Measurements from ENCODE around the gene PRSS50. TPM values are rescaled to one million over a fixed set of nuclear protein-coding genes. Genes with fewer than 3 reads are reported as not detected.
A peak's percentile ranks its signal among the peaks of the same experiment; 100 is the strongest.

The PRSS50 gene
- total RNA-seq, 4 donors from 2014 or later: 0.31 to 0.54 TPM; not detected in 2

DNA sequence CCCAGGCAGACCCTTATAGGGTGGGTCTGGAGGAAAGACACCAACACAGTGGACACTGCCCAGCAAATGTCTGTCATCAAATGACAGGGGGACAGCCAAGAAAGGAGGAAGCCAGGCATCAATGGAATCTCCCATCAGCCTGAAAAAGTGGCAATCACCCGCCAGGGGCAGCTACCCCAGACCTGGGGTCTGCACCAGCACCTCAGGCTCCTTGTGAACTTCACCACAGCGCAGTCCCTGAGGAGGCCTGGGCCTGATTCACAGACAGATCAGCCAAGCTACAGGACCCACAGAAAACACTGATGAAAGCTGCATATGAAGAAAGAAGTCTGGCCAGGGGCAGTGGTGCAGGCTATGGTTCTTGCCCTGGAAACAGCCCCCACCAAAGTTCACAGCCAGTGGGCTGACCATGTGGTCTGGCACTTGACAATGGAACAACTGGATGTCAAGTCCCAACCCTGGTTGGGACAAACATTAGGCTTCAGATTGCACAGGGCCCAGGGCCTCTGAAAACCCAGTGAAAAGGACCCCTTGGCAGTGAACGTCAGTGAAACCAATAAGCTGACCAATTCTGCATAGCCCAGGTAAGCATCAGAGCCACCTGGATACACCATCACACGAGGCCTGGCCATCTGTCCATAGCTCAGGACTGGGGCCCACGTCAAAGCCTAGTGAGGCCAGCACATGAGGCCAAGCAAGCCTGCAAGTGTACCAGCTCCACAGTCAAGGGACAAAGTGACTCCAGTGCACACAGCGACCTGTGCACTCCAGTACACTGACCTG is 53.3 kb downstream of the PRSS50 start:
- H3K27me3 ChIP-seq: no peaks in the 10 kb centered on the region
- no peak overlapping the region for H3K4me3 ChIP-seq
- H3K36me3 ChIP-seq: no peaks in the 10 kb centered on the region
- H3K4me1 ChIP-seq: peaks cover 0 to 34% (median 5%) of the 10 kb centered on the region in 3 donors
- no peak overlapping the region for H3K27ac ChIP-seq
- no peaks in the 10 kb centered on the region for H3K9me3 ChIP-seq
- TF ChIP-seq, protein P1, sequence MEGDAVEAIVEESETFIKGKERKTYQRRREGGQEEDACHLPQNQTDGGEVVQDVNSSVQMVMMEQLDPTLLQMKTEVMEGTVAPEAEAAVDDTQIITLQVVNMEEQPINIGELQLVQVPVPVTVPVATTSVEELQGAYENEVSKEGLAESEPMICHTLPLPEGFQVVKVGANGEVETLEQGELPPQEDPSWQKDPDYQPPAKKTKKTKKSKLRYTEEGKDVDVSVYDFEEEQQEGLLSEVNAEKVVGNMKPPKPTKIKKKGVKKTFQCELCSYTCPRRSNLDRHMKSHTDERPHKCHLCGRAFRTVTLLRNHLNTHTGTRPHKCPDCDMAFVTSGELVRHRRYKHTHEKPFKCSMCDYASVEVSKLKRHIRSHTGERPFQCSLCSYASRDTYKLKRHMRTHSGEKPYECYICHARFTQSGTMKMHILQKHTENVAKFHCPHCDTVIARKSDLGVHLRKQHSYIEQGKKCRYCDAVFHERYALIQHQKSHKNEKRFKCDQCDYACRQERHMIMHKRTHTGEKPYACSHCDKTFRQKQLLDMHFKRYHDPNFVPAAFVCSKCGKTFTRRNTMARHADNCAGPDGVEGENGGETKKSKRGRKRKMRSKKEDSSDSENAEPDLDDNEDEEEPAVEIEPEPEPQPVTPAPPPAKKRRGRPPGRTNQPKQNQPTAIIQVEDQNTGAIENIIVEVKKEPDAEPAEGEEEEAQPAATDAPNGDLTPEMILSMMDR (IDR thresholded peaks at IDR 0.05): no peak
- no peak for TF ChIP-seq POLR2A (IDR thresholded peaks at IDR 0.05)
- TF ChIP-seq POLR2AphosphoS5 (IDR thresholded peaks at IDR 0.05): no peak
- no peak for TF ChIP-seq EP300 (IDR thresholded peaks at IDR 0.05)
- WGBS, 2 donors (ENCODE audit: low coverage in 1 of 2): 67% methylated on average over 1 of the region's 6 CpGs; no CpG with 5 or more reads in 1 of the 2 donors
- ATAC-seq: no peak

DNA sequence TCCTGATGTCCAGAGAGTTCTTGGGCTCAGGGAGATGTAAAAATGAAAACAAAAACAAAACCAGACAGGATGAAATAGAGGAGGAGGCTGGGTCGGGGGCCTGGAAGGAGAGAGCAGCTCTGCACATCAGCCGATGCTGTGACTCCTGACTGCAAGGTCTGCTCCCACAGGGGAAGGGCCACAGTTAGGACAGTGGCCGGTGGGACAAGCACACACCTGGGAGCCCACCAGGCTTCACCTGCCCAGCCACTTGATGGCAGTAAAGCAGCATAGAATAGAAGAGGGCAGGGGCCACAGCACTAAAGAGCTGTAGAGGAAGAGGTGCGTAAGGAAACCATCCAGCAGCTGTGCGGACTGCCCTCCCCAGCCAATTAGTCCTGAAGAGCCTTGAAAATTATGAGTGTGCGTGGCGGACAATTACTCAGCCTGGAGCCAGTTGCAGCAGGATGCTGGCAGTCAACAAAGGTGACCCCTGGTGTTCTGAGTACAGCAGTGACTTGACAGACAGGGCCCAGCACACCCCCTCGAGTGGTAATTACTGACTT is 54.0 kb downstream of the PRSS50 start:
- Histone ChIP-seq H3K27ac (no peak overlapping the region), H3K4me3 (no peak overlapping the region), H3K27me3 (no peaks in the 10 kb centered on the region), H3K4me1 (peaks cover 0 to 34% (median 5%) of the 10 kb centered on the region in 3 donors), H3K36me3 (no peaks in the 10 kb centered on the region), H3K9me3 (no peaks in the 10 kb centered on the region)
- WGBS, 2 donors (ENCODE audit: low coverage in 1 of 2): 60 to 80% methylated on average over 5 to 6 of the region's 8 CpGs
- TF ChIP-seq, protein P1 (IDR thresholded peaks at IDR 0.05): peak in 1 of 4 experiments; percentile 17
- no peak for TF ChIP-seq POLR2AphosphoS5 (IDR thresholded peaks at IDR 0.05)
- ATAC-seq: no peak

DNA sequence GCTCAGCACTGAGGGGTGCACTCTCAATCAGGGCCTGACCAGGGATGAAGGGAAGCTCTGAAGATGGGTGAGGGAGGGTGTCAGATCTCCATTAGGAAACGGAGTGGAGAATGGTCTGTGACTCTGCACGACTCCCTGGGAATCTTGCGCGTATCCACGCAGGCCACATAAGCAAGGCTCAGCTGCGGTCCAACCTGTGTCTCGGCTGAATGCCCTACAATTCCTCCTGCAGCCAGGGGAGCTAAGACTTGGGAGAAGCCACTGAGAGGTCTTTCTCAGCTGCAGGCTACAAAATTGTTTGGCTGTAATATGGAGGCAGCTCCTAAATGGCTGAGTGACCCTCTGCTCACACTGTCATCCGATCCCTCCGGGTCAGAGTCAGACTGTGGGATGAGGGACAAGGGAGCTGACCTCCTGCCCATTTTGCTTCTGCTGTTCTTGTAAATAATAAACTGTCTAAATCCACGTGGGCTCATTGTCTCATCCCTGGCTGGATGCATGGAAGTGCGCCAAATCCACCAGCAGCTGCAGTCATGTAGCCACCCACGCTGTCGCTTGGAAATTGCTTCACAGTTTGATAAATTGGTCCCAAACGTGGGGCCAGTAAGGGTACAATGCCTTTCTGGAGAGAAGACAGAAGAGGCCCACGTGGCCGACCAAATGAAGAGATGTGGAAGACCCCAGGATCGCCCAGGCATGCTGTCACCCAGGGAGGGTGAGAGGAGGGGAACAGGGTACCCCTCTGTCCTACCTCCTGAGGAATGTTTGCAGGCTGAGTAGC is 54.7 kb downstream of the PRSS50 start:
- H3K4me1 ChIP-seq: peaks cover 0 to 34% (median 5%) of the 10 kb centered on the region in 3 donors
- 47 to 48% methylated on average over 3 to 11 of the region's 17 CpGs for WGBS, 2 donors (ENCODE audit: low coverage in 1 of 2)
- ATAC-seq: peak; percentile 26

More for the DNA sequence above, 54.7 kb downstream of the PRSS50 start:
- TF ChIP-seq POLR2A (IDR thresholded peaks at IDR 0.05): no peak
- TF ChIP-seq, protein P1 (IDR thresholded peaks at IDR 0.05): no peak
- no peak for TF ChIP-seq POLR2AphosphoS5 (IDR thresholded peaks at IDR 0.05)
- no peak for TF ChIP-seq EP300 (IDR thresholded peaks at IDR 0.05)
- Histone ChIP-seq H3K27ac (no peak overlapping the region), H3K36me3 (no peaks in the 10 kb centered on the region), H3K9me3 (no peaks in the 10 kb centered on the region), H3K27me3 (no peaks in the 10 kb centered on the region), H3K4me3 (no peak overlapping the region)

Small RNAs within 50 kb of the gene (small RNA-seq; reads per million reads assigned to genes)
- gene PRSS45: 0 reads per million in 4 donors

Other genes with a start within 250 kb of the PRSS50 start
- gene RTP3, start 219.9 kb downstream of the PRSS50 start, total RNA-seq: not detected
- 1 to 10 TPM in 2 of 4 donors, under 1 TPM in 1, not detected in 1; 0.62 to 2.0 (median 1.1) TPM for gene LRRC2, start 151.6 kb downstream of the PRSS50 start, total RNA-seq
- gene FAM240A, start 105.3 kb downstream of the PRSS50 start, total RNA-seq: not detected
- gene ALS2CL, start 24.2 kb downstream of the PRSS50 start, total RNA-seq: 10 to 100 TPM in 1 of 4 donors, 1 to 10 TPM in 3; 4.8 to 10.4 (median 9.6) TPM
- 1 to 10 TPM in 1 of 4 donors, under 1 TPM in 2, not detected in 1; 0.15 to 1.4 (median 0.69) TPM for gene TMIE, start 16.5 kb downstream of the PRSS50 start, total RNA-seq
- gene MYL3, start 145.6 kb upstream of the PRSS50 start, total RNA-seq: 1 to 10 TPM; 2.6 to 5.3 (median 4.2) TPM
- 10 to 100 TPM in 3 of 4 donors, 1 to 10 TPM in 1; 7.8 to 18.5 (median 14.5) TPM for gene PTH1R, start 159.9 kb upstream of the PRSS50 start, total RNA-seq

Measured in gastroesophageal sphincter (tissue), 4 donors.